HepG2 (cell line): ENCODE data around the gene SEPHS1. TPM values are rescaled to one million over a fixed set of nuclear protein-coding genes. Genes with fewer than 3 reads are reported as not detected.

Source experiments
- ATAC-seq: fragments of 200-7000 bp; cut with Tn5 transposase; 3 replicates; pipeline ENCODE4 v1.9.1; 2020; ENCODE audit warnings: mild to moderate bottlenecking, moderate library complexity
- BruUV-seq: library from RNA; stranded (reverse); fragments of 400-500 nt; replicated peaks from 2 replicates; lab custom pipeline; 2021; lab: Mats Ljungman, UMichigan
- CTCF ChIA-PET: fragments of 300-600 bp; formaldehyde crosslinking; extraction: SDS; loops from one replicate; lab custom pipeline; 2021; ENCODE audit warnings: low total read pairs, inconsistent platforms, low intra/inter-chr PET ratio; lab: Yijun Ruan, JAX
- POLR2A ChIA-PET: fragments of 350-600 bp; sonication (Branson Sonifier 250); formaldehyde crosslinking; loops from one replicate; lab custom pipeline; 2020; ENCODE audit warnings: antibody characterized with exemption, inconsistent platforms; lab: Yijun Ruan, JAX
- DNase-seq: peaks from one replicate; pipeline ENCODE4 v3.0.0-alpha.2; 2015; ENCODE audit warnings: low spot score
- FAIRE-seq: peaks from 3 replicates; lab custom pipeline; 2011; peaks lifted over from hg19 to GRCh38; lab: Jason Lieb, UNC
- H2AFZ ChIP-seq: one replicate; pipeline ENCODE4 v1.6.1; 2011; ENCODE audit warnings: low read length, inconsistent platforms
- H3K27ac ChIP-seq: fragments of 300-600 bp; 3 replicates; pipeline ENCODE4 v1.8.0; 2011; ENCODE audit warnings: mixed run types, mild to moderate bottlenecking, mixed read lengths, low read length, inconsistent platforms; ENCODE audit not compliant: insufficient read depth; ENCODE audit errors: extremely low read length
- H3K27me3 ChIP-seq, 2 experiments: fragments of 200-600 bp in 1 of 2; 2 replicates in 1 of 2; 3 replicates in 1 of 2; pipeline versions ENCODE4 v1.6.0 to v1.8.0; 2011; ENCODE audit warnings: low read length in 2 of 2, mild to moderate bottlenecking in 2 of 2, moderate library complexity in 2 of 2, inconsistent platforms in 1 of 2; ENCODE audit not compliant: insufficient read depth in 2 of 2, control insufficient read depth in 1 of 2
- H3K36me3 ChIP-seq, 2 experiments: fragments of 200-600 bp in 1 of 2; replicated peaks in 1 of 2; 2 replicates in 1 of 2; 3 replicates in 1 of 2; pipeline versions ENCODE4 v1.5.1 to v1.8.0; 2011; ENCODE audit warnings: low read length in 2 of 2, inconsistent platforms in 1 of 2; ENCODE audit not compliant: insufficient read depth in 2 of 2, control insufficient read depth in 1 of 2
- H3K4me1 ChIP-seq: 2 replicates; pipeline ENCODE4 v1.5.1; 2012; ENCODE audit warnings: low read length, inconsistent platforms; ENCODE audit not compliant: insufficient read depth
- H3K4me2 ChIP-seq: 2 replicates; pipeline ENCODE4 v1.6.0; 2011; ENCODE audit warnings: low read depth, low read length, inconsistent platforms
- H3K4me3 ChIP-seq, 3 experiments: fragments of 200-600 bp in 1 of 3; sonication (generic), shearing (Covaris generic) in 1 of 3; replicated peaks in 1 of 3; 2 replicates each; pipeline ENCODE4 v1.5.1; 2011 to 2016; ENCODE audit warnings: low read length in 3 of 3, inconsistent platforms in 2 of 3, low read depth in 2 of 3, mild to moderate bottlenecking in 2 of 3, control low read depth in 1 of 3, mixed read lengths in 1 of 3; ENCODE audit not compliant: insufficient read depth in 1 of 3
- H3K79me2 ChIP-seq: one replicate; pipeline ENCODE4 v1.6.1; 2011; ENCODE audit warnings: low read length, inconsistent platforms; ENCODE audit not compliant: insufficient read depth
- H3K9ac ChIP-seq: 2 replicates; pipeline ENCODE4 v1.6.0; 2011; ENCODE audit warnings: mild to moderate bottlenecking, low read depth, low read length, inconsistent platforms; ENCODE audit not compliant: insufficient read depth
- H3K9me3 ChIP-seq: 2 replicates; pipeline ENCODE4 v1.5.1; 2012; ENCODE audit warnings: mild to moderate bottlenecking, low read length
- H4K20me1 ChIP-seq: 2 replicates; pipeline ENCODE4 v1.6.0; 2011; ENCODE audit warnings: inconsistent platforms, mild to moderate bottlenecking, low read length, moderate library complexity; ENCODE audit not compliant: insufficient read depth
- CBFB ChIP-seq: sonication (generic); formaldehyde crosslinking; IDR thresholded peaks from 2 replicates; pipeline ENCODE4 v1.4.0; 2020; ENCODE audit warnings: missing genetic modification reagents
- IRF2 ChIP-seq: IDR thresholded peaks from 2 replicates; pipeline ENCODE4 v1.6.1; 2018; ENCODE audit warnings: missing genetic modification reagents, missing compliant biosample characterization
- KDM4B ChIP-seq: sonication (generic); formaldehyde crosslinking; IDR thresholded peaks from 2 replicates; pipeline ENCODE4 v1.4.0; 2020; ENCODE audit warnings: missing genetic modification reagents
- KIAA2018 ChIP-seq: sonication (generic); formaldehyde crosslinking; IDR thresholded peaks from 2 replicates; pipeline ENCODE4 v1.5.0; 2020; ENCODE audit warnings: mild to moderate bottlenecking, missing genetic modification reagents, borderline replicate concordance
- MATR3 ChIP-seq: sonication (generic); formaldehyde crosslinking; IDR thresholded peaks from 2 replicates; pipeline ENCODE4 v1.4.0; 2020; ENCODE audit warnings: missing genetic modification reagents
- NCOA5 ChIP-seq: sonication (generic); formaldehyde crosslinking; IDR thresholded peaks from 2 replicates; pipeline ENCODE4 v1.4.0; 2020; ENCODE audit warnings: missing genetic modification reagents
- NFIC ChIP-seq: IDR thresholded peaks from 2 replicates; pipeline ENCODE4 v1.6.1; 2012; ENCODE audit warnings: mild to moderate bottlenecking, low read length, inconsistent platforms
- SOX5 ChIP-seq: IDR thresholded peaks from 2 replicates; pipeline ENCODE4 v1.6.1; 2016; ENCODE audit warnings: borderline replicate concordance
- SP4 ChIP-seq: sonication (generic); formaldehyde crosslinking; IDR thresholded peaks from 2 replicates; pipeline ENCODE4 v1.8.1; 2023; ENCODE audit warnings: mild to moderate bottlenecking, missing genetic modification reagents
- SRSF4 ChIP-seq: fragments of 200-400 bp; formaldehyde crosslinking; IDR thresholded peaks from one replicate; pipeline ENCODE4 v1.6.1; 2018; ENCODE audit warnings: mild to moderate bottlenecking, low read depth, low read length, moderate library complexity; ENCODE audit not compliant: poor library complexity, severe bottlenecking
- ZBTB14 ChIP-seq: sonication (generic); formaldehyde crosslinking; IDR thresholded peaks from 2 replicates; pipeline ENCODE4 v1.4.0; 2020; ENCODE audit warnings: missing genetic modification reagents
- ZBTB26 ChIP-seq: IDR thresholded peaks from 2 replicates; pipeline ENCODE4 v1.6.1; 2016; ENCODE audit warnings: missing compliant biosample characterization, missing genetic modification reagents, borderline replicate concordance
- ZEB1 ChIP-seq: IDR thresholded peaks from 2 replicates; pipeline ENCODE4 v1.6.1; 2012; ENCODE audit warnings: mild to moderate bottlenecking, low read depth, inconsistent platforms; ENCODE audit not compliant: insufficient replicate concordance
- ZNF205 ChIP-seq: IDR thresholded peaks from 2 replicates; pipeline ENCODE4 v1.6.1; 2018; ENCODE audit warnings: missing biosample characterization, missing genetic modification reagents
- ZNF678 ChIP-seq: sonication (generic); formaldehyde crosslinking; IDR thresholded peaks from 2 replicates; pipeline ENCODE4 v1.4.0; 2020; ENCODE audit warnings: mild to moderate bottlenecking, missing genetic modification reagents
- WGBS: methylation state at CpG from one replicate; pipeline ENCODE4 v1.1.6; 2017; ENCODE audit warnings: low lambda C conversion rate; 5-methylcytosine and 5-hydroxymethylcytosine counted together
- in situ Hi-C: cut with HindIII; loops from 2 replicates; pipeline ENCODE4 v1.10.0; 2017; ENCODE audit warnings: low pct_unique_long_range_greater_than_20kb; ENCODE audit not compliant: extremely low pct_ligation_motif_present
- intact Hi-C: fragments of 100-400 bp; cut with micrococcal nuclease; formaldehyde crosslinking; loops from one replicate; pipeline ENCODE4 v1.10.0; 2022; ENCODE audit not compliant: unreplicated experiment
- polyA plus RNA-seq, 8 experiments: library from polyadenylated mRNA; depleted of rRNA in 3 of 8; stranded (reverse) in 7 of 8; unstranded in 1 of 8; fragments of >200 nt; fragmentation: Illumina TruSeq in 4 of 8; extraction: Trizol in 4 of 8; gene quantifications; 2 replicates each; pipeline versions ENCODE4 v1.2.1 to v1.2.3, GENCODE V29; 2011 to 2016; ENCODE audit warnings: low read depth in 4 of 8, missing spikeins in 1 of 8, mixed read lengths in 1 of 8; ENCODE audit not compliant: insufficient read depth in 1 of 8
- total RNA-seq, 5 experiments: library from RNA; depleted of rRNA; stranded (reverse); fragments of >200 nt; fragmentation: Illumina TruSeq; extraction: Trizol; gene quantifications; 2 replicates each; pipeline ENCODE4 v1.2.3, GENCODE V29; 2016; ENCODE audit warnings: low read depth in 1 of 5

SEPHS1 gene
- total and polyA plus RNA-seq, 2 of the 13 experiments (the other 11 are each of a cell fraction or from before 2014, with no cell fraction given) = 57.8 to 61.5 TPM

GRCh38 chr10:13365243-13365642, 17.1 kb upstream of the SEPHS1 start:
- Histone ChIP-seq H2AFZ (no peak overlapping the region), H3K36me3 (no peaks in the 10 kb centered on the region), H3K4me1 (peaks cover 10% of the 10 kb centered on the region; the same call in 1 of the 2 replicates), H3K27me3 (no peaks in the 10 kb centered on the region; a peak in 1 of 5 replicates), H3K9ac (no peak overlapping the region), H4K20me1 (no peaks in the 10 kb centered on the region), H3K4me3 (no peak overlapping the region), H3K27ac (no peak overlapping the region), H3K79me2 (no peaks in the 10 kb centered on the region), H3K4me2 (no peak overlapping the region), H3K9me3 (no peaks in the 10 kb centered on the region)
- intact Hi-C loops = no loop called here
- in situ Hi-C loops = no loop called here
- FAIRE-seq = no peak
- no TSS peak for BruUV-seq
- WGBS = 20% methylated on average over 5 of the region's 5 CpGs
- CTCF ChIA-PET = no interaction called here
- ATAC-seq = no peak
- no peak for TF ChIP-seq ZEB1
- TF ChIP-seq SRSF4 = no peak
- no peak for TF ChIP-seq ZNF205 (CRISPR knock-in tag)
- no peak for TF ChIP-seq IRF2 (CRISPR knock-in tag)
- TF ChIP-seq ZNF678 = no peak
- no peak for TF ChIP-seq KIAA2018 (CRISPR knock-in tag)
- no peak for TF ChIP-seq KDM4B (CRISPR knock-in tag)
- TF ChIP-seq NCOA5 (CRISPR knock-in tag) = no peak
- no peak for TF ChIP-seq ZBTB26
- TF ChIP-seq SOX5 (CRISPR knock-in tag) = no peak
- no peak for TF ChIP-seq MATR3 (CRISPR knock-in tag)
- no peak for TF ChIP-seq ZBTB14 (CRISPR knock-in tag)
- no peak for TF ChIP-seq CBFB (CRISPR knock-in tag)
- no peak for TF ChIP-seq SP4 (CRISPR knock-in tag)
- no peak for TF ChIP-seq NFIC
- no peak for DNase-seq
- POLR2A ChIA-PET = no interaction called here
